Hippocampal formation (tissue), 2 donors: Measurements from ENCODE around the gene GMPS.
"Not testable (repeated sequence)": the region's sequence is repeated elsewhere in the genome, so short reads cannot be mapped to it uniquely, and the experiment has no call there.

Source experiments
- DNase-seq, 2 donors: peaks; one replicate each; lab custom pipeline; 2025; lab: John Stamatoyannopoulos, UW

Gene GMPS

DNA sequence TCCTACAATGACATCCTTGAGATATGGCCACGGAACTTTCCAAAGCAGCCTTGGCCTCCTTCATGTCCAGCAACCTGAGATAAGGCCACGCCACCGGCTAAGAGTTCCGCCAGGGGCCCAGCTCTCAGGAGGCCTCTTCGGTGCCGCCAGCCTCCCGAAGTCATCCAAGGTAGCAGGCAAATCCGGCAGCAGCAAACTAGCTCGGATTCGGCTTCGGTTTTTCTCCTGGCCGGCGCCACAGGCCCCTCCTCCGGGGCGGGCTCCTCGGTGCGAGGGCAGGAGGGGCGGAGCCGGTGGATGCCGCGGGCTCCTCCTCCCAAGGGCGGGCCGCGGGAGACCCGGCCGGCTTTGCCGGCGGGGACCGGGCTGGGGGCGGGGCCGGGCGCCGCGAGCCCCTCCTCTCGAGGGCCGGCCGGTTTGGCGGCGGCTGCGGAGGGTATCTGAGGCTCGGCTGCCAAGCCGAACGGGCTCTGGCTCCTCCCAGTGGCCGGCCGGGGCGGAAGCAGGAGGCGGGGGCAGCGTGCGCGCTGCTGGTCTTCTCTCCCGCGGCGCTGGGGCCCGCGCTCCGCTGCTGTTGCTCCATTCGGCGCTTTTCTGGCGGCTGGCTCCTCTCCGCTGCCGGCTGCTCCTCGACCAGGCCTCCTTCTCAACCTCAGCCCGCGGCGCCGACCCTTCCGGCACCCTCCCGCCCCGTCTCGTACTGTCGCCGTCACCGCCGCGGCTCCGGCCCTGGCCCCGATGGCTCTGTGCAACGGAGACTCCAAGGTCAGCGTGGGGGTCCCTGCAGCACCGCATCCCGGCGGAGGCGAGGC, at the start of gene GMPS:
Gene GMPS (plus strand): TSS at position 518 of the 812 bp plus-strand sequence. CDS start 221 bp downstream, at position 739.
- peak; percentile 94 for DNase-seq

DNA sequence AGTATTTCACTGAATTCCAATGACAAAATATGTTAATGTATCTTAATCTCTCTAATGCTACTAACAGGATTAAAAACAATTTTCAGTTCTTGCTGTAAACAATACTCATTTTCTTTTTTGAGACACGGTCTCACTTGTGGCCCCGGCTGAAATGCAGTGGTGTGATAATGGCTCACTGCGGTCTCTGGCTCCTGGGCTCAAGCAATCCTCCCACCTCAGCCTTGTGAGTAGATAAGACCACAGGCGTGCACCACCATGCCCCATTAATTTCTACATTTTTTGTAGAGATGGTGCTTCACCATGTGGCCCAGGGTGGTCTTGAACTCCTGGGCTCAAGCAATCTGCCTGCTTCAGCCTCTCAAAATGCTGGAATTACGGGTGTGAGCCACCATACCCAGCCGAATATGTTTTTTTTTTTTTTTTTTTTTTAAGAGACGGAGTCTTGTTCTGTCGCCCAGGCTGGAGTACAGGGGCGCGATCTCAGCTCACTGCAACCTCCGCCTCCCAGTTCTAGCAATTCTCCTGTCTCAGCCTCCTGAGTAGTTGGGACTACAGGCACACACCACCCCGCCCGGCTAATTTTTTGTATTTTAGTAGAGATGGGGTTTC, 41.9 kb upstream of the GMPS start:
- DNase-seq, result not testable (repeated sequence)

DNA sequence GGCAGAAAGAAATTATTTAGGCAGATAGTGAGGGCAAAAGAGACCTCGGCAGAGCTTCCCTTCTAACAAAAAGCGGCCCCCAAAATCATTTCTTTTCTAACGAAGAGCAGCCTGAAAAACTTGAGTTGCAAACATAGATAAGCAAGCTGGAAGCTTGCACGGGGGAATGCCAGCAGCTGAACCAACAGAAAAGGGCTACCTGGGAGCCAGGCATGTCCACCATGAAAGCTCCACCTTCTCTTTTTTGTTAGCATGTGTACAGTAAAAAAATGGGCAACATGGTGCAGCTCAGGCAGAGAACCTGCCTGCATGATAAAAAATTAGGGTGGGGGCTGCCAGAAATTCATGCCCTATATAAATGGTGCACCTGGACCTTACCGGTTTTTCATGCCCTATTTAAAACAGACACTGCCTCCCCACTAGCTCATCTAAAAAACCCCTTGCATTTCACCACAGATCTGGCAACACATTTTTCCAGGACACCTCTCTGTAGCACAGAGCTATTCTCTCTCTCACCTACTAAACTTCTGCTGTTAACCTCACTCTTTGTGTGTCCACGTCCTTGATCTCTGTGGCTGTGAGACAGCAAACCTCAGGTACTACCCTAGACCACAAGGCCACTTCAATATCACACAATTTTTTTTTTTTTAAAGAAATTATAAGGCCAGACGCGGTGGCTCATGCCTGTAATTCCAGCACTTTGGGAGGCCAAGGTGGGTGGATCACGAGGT, 34.9 kb upstream of the GMPS start:
- no peak for DNase-seq

DNA sequence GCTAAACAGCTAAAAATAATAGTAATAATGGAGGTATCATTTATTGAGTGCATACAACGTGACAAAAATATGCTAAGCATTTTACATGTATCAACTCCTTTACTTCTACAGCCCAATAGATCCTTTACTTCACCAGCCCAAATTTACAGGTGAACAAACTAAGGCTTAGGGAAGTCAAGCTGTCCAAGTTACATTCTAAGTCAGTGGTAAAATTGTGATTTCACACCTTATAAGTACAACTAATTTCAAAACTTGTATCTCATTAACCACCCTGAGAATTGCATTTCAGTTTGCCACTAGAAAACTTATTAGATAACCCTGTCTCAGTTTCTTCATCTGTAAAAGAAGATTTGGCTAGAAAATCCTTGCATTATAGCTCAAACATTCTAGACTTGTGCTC, 26.9 kb upstream of the GMPS start:
- DNase-seq, result no peak

DNA sequence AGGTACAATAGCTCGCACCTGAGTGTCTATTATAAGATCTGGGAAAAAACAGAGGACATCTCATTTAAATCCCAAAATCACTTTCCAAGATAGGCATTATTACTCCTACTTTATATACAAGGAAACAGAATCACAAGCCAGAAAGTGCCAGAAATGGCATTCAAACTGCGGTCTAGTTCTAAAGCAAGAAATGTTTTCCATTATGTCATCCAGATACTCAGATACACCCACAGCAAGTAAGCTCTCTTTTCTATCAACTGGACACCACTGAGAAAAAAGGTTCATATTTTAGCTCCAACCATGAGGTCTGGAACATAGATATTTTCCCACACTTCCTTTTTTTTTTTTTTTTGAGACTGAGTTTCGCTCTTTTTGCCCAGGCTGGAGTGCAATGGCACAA, 24.3 kb upstream of the GMPS start:
- no peak for DNase-seq

DNA sequence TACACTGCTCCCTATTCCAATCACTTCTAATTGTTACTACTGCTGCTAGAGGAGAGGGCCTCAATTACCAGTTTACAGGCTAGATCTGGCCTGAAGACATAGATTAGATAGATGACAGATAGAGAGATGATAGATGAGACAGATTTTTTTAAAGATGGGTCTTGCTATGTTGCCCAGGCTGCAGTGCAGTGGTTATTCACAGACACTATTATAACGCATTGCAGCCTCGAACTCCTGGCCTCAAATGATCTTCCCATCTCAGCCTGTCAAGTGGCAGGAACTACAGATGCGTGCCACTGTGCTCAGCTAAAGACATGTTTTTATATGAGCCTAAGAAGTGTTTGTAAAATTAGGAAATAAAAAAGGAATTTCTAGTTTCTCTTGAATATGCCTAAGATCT, 22.5 kb upstream of the GMPS start:
- DNase-seq, result no peak

DNA sequence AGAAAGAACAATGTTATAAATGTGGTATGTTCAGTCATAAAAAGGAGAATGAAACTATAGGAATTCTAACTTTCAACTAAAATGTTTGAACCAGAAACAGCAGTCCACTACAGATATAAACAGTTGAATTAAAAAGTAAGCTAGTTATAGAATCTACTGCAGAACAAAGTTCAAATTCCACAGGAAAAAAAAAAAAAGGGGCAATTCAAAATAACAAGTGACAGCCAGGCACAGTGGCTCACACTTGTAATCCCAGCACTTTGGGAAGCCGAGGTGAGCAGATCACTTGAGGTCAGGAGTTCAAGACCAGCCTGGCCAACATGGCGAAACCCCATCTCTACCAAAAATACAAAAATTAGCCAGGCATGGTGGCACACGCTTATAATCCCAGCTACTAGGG, 21.0 kb upstream of the GMPS start:
- DNase-seq, result not testable (repeated sequence)

DNA sequence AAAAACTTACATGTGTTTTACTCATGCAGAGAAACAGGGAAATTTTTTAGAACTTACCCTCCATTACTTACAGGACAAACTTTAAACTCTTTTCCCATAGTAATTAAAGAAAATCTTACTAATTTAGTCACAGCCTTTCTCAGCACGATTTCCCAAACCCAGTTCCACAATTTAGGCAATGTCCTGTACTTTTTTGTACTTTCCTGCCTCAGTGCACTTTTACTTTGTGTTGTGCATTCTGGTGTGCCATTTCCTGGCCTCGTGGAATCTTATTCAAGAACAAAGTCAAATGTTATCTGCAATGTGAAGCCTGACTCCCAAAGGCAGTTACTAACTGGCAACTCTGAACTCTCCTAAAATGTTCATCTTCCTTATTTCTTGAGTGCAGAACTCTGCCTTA, 18.1 kb upstream of the GMPS start:
- no peak for DNase-seq

DNA sequence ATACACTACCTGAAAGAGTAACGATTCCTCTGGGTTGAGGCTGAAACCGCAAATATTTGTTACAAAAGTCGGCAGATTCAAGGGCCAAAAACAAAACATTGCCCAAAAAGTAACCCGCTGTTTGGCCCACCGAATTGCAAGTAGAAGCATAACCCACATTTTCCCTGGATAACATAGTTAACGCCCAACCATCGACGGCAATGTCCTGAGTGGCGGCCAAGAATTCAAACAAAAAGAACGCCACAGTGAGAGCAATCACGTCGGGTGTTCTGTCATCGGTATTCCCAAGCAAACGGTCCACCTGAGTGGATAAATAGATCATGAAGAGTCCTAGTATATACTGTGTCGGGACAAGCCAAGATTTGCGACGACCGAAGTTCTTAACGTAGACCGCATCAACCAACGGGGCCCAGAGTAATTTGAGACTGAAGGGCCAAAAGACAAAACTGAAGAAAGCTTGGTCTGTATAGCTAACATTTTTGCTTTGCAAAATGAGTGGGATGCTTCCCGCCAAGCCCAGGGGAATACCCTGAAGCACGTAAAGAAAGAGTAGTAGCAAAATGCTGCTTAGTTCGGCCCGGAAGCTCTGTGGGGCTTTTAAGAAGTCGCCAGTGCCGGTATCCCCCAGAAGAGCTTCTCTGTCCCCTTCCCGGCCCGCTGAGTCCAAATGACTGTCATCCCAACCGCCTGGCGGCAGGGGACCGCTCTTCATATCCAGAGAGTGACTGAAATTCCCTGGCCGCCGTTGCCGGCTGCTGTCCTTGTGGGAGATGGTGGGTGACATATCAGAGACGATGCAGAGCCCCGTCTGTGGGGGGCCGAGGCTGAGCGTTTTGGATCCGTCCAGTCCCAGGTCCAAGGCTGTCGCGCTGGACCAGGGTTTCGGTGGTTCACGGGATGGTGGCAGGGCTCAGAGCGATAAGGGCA, 17.0 kb upstream of the GMPS start:
- DNase-seq, result no peak

DNA sequence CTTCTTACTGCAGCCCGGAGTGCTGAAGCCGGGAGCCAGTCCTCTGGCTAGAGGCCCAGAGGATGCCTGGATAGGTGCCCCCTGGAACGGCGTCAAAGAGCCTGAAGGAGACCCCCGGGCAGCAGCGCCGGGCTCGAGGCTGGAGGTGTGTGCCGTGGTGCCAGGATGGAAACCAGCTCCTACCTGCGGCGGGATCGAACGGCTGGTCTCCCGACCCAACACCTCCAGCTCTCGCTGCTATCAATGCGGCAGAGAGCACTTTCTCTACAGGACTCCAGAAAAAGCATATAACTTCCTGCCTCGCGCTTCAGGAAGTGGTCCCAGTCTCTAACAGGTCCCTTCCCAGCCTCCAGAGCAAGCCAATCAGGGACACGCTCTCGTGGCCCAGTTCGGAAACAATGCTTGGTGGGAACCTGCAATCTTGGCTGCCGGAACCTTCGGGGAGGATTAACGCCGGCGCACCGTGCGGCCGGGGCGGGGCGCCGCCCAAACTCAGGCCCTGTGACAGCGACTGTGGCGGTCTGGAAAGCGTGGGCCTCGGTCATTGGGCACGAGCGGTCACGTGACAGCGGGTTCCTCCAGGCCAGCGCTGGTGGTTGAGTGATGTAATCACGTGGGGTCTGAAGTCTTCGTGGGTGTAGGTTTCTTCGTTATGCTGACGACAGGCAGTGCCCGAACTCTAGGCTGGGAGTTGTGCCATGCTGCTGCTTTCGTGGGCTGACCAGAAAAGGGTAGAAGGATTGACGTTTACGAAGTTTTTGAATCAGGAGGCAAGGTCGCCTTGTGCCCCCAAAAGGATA, 16.1 kb upstream of the GMPS start, which contains the start of gene SLC33A1:
Gene SLC33A1 (minus strand): TSS at position 287 of the 800 bp plus-strand sequence. CDS start 430 bp downstream, outside the sequence.
- DNase-seq, result peak; percentile 98 to 99

DNA sequence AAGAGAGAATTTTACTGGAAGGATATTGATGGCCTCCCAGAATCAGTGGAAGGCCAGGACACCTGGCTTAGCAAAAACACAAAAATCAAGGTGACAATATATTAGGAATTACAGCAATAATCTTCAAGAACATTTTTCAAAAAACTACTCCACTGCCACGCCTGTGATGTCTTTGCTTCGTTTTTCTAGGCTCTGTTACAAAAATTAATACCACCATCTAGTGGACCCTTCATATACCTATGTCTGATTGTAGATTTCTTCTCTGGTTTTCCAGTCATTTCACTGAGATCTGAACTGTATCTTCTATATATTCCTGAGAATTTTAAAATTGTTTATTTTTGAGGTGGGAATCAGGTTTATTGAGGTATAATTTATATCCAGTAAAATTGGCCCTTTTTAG, 10.6 kb upstream of the GMPS start:
- peak in 1 of 2 donors; percentile 57 for DNase-seq

DNA sequence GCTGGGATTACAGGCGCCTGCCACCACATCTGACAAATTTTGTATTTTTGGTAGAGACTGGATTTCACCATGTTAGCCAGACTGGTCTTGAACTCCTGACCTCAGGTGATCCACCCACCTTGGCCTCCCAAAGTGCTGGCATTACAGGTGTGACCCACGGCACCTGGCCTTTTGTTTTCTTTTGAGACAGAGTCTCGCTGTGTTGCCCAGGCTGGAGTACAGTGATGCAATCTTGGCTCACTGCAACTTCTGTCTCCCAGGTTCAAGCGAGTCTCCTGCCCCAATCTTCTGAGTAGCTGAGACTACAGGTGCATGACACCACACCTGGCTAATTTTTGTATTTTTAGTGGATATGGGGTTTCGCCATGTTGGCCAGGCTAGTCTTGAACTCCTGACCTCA, 10.0 kb upstream of the GMPS start:
- DNase-seq, result not testable (repeated sequence)

DNA sequence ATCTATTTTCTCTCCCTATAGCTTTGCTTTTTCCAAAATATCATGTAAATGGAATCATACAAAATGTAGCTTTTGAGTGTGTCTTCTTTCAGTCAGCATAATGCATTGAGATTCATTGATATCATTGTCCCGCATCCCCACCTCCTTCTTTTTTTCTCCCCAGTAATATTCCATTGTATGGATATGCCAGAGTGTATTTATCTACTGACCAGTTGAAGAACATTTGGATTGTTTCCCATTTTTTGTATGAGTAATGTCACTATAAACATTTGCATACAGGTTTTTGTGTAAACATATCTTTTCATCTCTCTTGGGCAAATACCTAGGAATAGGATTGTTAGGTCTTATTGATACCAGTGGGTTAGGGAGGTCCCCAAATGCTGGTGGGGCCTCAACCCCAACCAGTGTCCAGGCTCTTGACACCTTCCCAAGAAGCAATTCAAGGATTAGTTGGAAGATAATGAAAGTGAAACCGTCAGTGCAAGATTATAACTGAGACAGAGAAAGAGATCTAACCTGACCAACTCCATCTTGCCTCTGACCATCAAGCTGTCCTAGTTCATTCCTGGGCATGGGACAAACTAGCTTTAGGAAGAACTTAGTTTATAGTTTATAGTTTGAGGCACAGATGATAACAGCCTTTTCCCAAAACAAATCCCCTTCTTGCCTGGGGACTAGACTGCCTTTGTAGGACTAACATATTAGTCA, 8.8 kb upstream of the GMPS start:
- no peak for DNase-seq

DNA sequence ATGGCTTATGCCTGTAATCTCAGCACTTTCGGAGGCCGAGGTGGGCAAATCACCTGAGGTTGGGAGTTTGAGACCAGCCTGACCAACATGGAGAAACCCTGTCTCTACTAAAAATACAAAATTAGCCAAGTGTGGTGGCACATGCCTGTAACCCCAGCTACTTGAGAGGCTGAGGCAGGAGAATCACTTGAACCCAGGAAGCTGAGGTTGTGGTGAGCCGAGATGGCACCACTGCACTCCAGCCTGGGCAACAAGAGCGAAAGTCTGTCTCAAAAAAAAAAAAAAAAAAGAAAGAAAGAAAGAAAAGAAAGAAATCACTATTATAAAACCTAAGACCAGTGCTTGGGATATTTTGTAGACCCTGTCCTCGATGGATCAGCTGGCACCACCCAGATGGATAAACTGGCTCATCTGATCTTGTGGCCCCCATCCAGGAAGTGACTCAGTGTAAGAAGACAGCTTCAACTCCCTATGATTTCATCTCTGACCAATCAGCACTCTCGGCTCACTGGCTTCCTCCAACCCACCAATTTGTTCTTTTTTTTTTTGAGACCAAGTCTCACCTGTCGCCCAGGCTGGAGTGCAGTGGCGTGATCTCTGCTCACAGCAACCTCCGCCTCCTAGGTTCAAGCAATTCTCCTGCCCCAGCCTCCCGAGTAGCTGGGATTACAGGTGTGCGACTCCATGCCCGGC, 8.0 kb upstream of the GMPS start:
- not testable (repeated sequence) for DNase-seq

DNA sequence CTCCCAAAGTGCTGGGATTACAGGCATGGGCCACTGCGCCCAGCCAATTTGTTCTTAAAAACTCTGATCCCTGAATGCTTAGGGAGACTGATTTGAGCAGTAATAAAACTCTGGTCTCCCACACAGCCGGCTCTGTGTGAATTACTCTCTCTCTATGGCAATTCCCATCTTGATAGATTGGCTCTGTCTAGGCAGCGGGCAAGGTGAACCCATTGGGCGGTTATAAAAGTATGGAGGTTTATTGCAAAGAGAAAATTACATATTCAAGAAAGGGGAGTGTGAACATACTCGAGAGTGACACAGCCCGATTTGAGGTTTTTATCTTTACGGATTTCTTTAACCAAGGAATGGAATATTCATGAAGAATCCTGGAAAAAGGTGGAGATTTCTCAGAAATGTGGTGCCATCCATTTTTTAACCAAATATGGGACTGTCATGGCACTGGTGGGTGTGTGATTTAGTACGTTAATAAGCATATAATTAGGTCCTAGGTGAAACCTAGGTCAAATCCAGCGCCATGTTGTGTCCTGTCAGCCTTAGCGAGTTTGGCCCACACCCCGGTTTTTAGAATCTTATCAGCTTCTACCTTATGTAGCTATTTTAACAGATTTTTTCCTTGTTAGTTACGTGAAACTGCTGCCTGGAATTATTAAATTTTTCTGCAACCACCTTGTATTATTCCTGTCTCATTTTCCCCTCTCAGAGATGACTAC, 7.2 kb upstream of the GMPS start:
- no peak for DNase-seq

DNA sequence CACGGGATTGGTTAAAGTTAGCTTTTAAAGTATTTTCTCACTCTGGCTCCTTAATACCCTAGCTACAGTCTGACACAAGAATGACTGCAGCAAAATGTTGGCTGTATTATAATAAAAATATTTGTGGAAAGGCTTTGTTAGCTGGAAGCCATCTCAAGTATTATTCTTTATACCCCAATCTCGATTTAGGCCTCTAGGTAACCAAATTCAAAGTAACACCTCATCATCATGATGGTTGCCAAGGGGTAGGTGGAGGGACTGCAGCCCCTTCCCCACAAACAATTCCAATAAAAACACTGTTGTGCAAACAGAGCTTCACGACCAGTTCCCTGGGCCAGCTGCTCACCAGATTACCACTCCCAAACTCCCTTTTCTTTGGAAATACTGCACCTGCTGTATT, 759 bp upstream of the GMPS start:
- no peak for DNase-seq

DNA sequence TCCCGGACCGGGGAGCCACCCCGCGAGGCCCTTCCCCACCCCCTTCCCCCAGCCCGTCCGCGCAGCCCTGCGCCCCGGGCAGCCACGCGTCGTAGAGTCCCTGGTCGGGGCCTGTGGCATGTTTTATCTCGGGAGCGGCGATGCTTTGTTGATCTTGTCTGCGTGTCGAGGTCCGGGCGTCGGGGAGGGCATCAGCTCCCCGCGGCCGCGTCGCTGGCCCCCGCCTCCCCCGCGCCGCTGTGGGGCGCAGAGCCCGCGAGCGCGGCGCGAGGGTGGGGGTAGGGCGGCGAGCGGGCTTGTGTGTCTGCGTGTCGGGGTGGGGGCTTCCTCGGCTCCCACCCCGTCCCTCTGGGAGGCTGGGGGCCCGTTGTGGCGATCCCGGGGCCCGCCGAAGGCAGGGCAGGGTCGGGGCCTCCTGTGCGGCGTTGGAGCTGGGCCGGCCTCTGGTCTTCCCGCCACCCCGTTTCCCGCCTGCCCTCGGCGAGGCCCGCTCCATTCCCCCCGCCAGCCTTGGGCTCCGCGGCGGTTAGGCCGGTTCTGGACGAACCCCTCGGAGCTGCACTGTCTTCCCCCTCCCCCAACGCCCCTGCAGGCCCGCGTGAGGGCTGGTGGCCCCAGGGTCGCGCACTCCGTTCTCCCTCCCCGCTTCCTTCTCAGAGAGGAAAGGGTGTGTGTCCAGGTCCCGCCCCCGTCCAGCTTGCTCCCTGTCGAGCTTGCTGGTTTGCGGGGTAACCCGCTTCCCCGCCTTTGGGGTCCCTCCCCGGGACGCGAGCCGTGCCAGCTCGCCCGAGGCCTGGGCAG, 695 bp downstream of the GMPS start:
- peak in 1 of 2 donors; percentile 65 for DNase-seq

DNA sequence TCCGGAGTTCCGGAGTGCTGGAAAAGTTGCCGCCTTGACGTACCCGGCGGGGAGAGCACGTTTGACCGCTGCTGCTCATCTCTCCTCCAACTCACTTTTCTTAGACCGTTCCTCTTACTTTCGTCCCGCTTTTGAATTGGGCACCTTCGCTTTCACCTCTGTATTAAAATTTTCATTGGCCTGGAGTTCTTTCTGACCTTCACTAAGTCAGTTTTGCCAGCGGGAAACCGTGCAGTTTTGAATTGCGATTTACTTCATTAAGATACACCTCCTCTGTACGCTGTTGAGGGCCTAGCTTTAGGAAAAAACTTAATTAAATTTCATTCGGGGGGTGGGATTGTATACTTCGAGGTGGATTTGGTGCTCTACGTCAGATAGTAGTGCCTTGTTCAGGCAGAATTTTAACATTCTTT, 1.3 kb downstream of the GMPS start:
- DNase-seq, result peak in 1 of 2 donors; percentile 17
